ENCODE data around the gene MYDGF. TPM values are rescaled to one million over a fixed set of nuclear protein-coding genes. Genes with fewer than 3 reads are reported as not detected.

The MYDGF gene
- total and polyA plus RNA-seq, 4 donors = 85.1 to 222 (median 144) TPM

DNA sequence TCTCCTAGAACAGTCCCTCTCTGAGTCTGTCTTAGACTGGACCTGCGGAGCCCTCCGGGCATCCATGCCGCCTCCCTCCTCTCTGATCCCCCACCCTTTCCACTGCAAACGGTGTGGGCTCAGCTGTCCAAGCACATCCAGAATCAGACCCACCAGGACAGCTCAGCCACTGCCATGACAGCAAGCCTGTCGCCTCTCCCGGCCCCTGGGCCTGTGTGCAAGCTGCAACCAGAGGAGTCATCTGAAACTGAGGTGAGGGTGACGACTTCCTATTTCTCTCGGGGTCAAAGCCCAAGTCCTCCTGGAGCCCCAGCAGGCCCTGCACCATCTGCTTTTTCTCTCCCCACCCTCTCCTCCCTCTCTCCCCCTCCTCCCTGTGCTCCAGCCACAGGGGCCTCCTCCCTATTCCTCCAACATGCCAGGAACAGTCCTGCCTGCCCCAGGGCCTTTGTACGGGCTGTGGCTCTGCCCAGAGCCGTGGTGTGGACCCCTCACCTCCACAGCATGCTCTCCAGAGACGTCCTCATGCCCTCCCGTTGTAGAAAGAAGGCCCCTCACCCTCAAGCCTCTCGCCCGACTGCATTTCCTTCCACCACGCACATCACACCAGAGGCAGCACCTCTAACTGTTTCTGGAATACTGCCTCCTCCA lies 23.5 kb upstream of the MYDGF start:
- H3K36me3 ChIP-seq (ENCODE audit: control insufficient read depth in 4 of 4, insufficient read depth in 3 of 4, low read depth in 1 of 4, low read length in 3 of 4) = peaks cover 28 to 46% (median 31%) of the 10 kb centered on the region in 4 donors
- 90% methylated on average over 15 of the region's 15 CpGs for WGBS
- H3K4me3 ChIP-seq (ENCODE audit: low read depth in 1 of 3, low read length in 3 of 3) = no peak overlapping the region
- peak overlapping the region; percentile 44 to 85 for H3K27ac ChIP-seq (ENCODE audit: low read depth in 1 of 2, low read length in 2 of 2)
- peaks cover 13 to 47% (median 32%) of the 10 kb centered on the region in 4 donors for H3K4me1 ChIP-seq (ENCODE audit: control insufficient read depth in 4 of 4, insufficient read depth in 4 of 4, low read length in 3 of 4)
- TF ChIP-seq, protein P1, sequence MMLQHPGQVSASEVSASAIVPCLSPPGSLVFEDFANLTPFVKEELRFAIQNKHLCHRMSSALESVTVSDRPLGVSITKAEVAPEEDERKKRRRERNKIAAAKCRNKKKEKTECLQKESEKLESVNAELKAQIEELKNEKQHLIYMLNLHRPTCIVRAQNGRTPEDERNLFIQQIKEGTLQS (IDR thresholded peaks at IDR 0.05) = no peak
- TF ChIP-seq HNF4A (conservative IDR thresholded peaks at IDR 0.05) = no peak
- no peak for TF ChIP-seq FOXA2 (IDR thresholded peaks at IDR 0.05)
- TF ChIP-seq NR2F2 (IDR thresholded peaks at IDR 0.05) = no peak
- TF ChIP-seq JUND (IDR thresholded peaks at IDR 0.05) = no peak
- TF ChIP-seq RAD21 (IDR thresholded peaks at IDR 0.05) = no peak
- TF ChIP-seq YY1 (IDR thresholded peaks at IDR 0.05) = no peak
- no peak for TF ChIP-seq RXRA (IDR thresholded peaks at IDR 0.05)
- no peak for TF ChIP-seq EGR1 (IDR thresholded peaks at IDR 0.05; ENCODE audit: low read depth in 2 of 2)
- TF ChIP-seq, protein P2, sequence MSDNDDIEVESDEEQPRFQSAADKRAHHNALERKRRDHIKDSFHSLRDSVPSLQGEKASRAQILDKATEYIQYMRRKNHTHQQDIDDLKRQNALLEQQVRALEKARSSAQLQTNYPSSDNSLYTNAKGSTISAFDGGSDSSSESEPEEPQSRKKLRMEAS (IDR thresholded peaks at IDR 0.05) = no peak
- TF ChIP-seq HNF4G (IDR thresholded peaks at IDR 0.05) = no peak
- TF ChIP-seq TAF1 (conservative IDR thresholded peaks at IDR 0.05) = no peak
- TF ChIP-seq, protein P3, sequence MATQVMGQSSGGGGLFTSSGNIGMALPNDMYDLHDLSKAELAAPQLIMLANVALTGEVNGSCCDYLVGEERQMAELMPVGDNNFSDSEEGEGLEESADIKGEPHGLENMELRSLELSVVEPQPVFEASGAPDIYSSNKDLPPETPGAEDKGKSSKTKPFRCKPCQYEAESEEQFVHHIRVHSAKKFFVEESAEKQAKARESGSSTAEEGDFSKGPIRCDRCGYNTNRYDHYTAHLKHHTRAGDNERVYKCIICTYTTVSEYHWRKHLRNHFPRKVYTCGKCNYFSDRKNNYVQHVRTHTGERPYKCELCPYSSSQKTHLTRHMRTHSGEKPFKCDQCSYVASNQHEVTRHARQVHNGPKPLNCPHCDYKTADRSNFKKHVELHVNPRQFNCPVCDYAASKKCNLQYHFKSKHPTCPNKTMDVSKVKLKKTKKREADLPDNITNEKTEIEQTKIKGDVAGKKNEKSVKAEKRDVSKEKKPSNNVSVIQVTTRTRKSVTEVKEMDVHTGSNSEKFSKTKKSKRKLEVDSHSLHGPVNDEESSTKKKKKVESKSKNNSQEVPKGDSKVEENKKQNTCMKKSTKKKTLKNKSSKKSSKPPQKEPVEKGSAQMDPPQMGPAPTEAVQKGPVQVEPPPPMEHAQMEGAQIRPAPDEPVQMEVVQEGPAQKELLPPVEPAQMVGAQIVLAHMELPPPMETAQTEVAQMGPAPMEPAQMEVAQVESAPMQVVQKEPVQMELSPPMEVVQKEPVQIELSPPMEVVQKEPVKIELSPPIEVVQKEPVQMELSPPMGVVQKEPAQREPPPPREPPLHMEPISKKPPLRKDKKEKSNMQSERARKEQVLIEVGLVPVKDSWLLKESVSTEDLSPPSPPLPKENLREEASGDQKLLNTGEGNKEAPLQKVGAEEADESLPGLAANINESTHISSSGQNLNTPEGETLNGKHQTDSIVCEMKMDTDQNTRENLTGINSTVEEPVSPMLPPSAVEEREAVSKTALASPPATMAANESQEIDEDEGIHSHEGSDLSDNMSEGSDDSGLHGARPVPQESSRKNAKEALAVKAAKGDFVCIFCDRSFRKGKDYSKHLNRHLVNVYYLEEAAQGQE (IDR thresholded peaks at IDR 0.05) = no peak
- no peaks in the 10 kb centered on the region for H3K9me3 ChIP-seq (ENCODE audit: control insufficient read depth in 4 of 4, low read length in 3 of 4)
- no peaks in the 10 kb centered on the region for H3K27me3 ChIP-seq (ENCODE audit: control insufficient read depth in 4 of 4, insufficient read depth in 4 of 4, low read length in 3 of 4)
- no peak overlapping the region for H3K9ac ChIP-seq (ENCODE audit: low read depth in 1 of 2, low read length in 2 of 2)
- no peak for DNase-seq (ENCODE audit: low spot score)

DNA sequence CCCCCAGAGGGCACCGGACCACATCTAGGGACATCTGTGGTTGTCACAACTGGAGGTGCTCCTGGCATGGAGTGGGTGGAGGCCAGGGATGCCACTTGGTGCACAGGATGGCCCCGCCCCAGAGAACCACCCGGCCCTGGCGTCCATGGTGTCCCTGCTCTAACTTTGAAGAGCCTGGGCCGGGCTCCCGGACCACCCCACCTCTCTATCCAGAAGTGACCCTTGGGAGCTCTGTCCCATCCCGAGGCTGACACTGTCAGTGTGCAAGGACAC lies 22.9 kb upstream of the MYDGF start:
- peaks cover 13 to 47% (median 32%) of the 10 kb centered on the region in 4 donors for H3K4me1 ChIP-seq (ENCODE audit: control insufficient read depth in 4 of 4, insufficient read depth in 4 of 4, low read length in 3 of 4)

More for the DNA sequence above, 22.9 kb upstream of the MYDGF start:
- no peak overlapping the region for H3K4me3 ChIP-seq (ENCODE audit: low read depth in 1 of 3, low read length in 3 of 3)
- H3K9me3 ChIP-seq (ENCODE audit: control insufficient read depth in 4 of 4, low read length in 3 of 4) = no peaks in the 10 kb centered on the region
- TF ChIP-seq HNF4G (IDR thresholded peaks at IDR 0.05) (no peak), SP1 (IDR thresholded peaks at IDR 0.05) (no peak), GABPA (IDR thresholded peaks at IDR 0.05 in 1 of 2, conservative IDR thresholded peaks at IDR 0.05 in 1 of 2) (no peak), EGR1 (IDR thresholded peaks at IDR 0.05; ENCODE audit: low read depth in 2 of 2) (no peak), JUND (IDR thresholded peaks at IDR 0.05) (no peak)
- TF ChIP-seq, protein P4, sequence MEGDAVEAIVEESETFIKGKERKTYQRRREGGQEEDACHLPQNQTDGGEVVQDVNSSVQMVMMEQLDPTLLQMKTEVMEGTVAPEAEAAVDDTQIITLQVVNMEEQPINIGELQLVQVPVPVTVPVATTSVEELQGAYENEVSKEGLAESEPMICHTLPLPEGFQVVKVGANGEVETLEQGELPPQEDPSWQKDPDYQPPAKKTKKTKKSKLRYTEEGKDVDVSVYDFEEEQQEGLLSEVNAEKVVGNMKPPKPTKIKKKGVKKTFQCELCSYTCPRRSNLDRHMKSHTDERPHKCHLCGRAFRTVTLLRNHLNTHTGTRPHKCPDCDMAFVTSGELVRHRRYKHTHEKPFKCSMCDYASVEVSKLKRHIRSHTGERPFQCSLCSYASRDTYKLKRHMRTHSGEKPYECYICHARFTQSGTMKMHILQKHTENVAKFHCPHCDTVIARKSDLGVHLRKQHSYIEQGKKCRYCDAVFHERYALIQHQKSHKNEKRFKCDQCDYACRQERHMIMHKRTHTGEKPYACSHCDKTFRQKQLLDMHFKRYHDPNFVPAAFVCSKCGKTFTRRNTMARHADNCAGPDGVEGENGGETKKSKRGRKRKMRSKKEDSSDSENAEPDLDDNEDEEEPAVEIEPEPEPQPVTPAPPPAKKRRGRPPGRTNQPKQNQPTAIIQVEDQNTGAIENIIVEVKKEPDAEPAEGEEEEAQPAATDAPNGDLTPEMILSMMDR (IDR thresholded peaks at IDR 0.05; ENCODE audit: low read depth, low read length, missing input control) = no peak
- WGBS = 97% methylated on average over 7 of the region's 7 CpGs
- peaks cover 29 to 51% (median 33%) of the 10 kb centered on the region in 4 donors for H3K36me3 ChIP-seq (ENCODE audit: control insufficient read depth in 4 of 4, insufficient read depth in 3 of 4, low read depth in 1 of 4, low read length in 3 of 4)
- H3K27ac ChIP-seq (ENCODE audit: low read depth in 1 of 2, low read length in 2 of 2) = no peak overlapping the region
- no peaks in the 10 kb centered on the region for H3K27me3 ChIP-seq (ENCODE audit: control insufficient read depth in 4 of 4, insufficient read depth in 4 of 4, low read length in 3 of 4)
- H3K9ac ChIP-seq (ENCODE audit: low read depth in 1 of 2, low read length in 2 of 2) = no peak overlapping the region
- no peak for DNase-seq (ENCODE audit: low spot score)

All from liver (tissue), 9 donors.